GM12878 (cell line): ENCODE data around the gene RNF7. TPM values are rescaled to one million over a fixed set of nuclear protein-coding genes. Genes with fewer than 3 reads are reported as not detected.

Experiments
- ATAC-seq: fragments of 200-7000 bp; cut with Tn5 transposase; 3 replicates; pipeline ENCODE4 v1.9.1; 2020; ENCODE audit warnings: mild to moderate bottlenecking, moderate library complexity
- BruUV-seq: library from RNA; stranded (reverse); fragments of 400-500 nt; replicated peaks from 2 replicates; lab custom pipeline; 2021; lab: Mats Ljungman, UMichigan
- CTCF ChIA-PET: fragments of 300-600 bp; sonication (Branson Sonifier 250); formaldehyde crosslinking; extraction: SDS; loops from one replicate; lab custom pipeline; 2021; ENCODE audit warnings: inconsistent platforms; lab: Yijun Ruan, JAX
- POLR2A ChIA-PET: fragments of 350-600 bp; formaldehyde crosslinking; extraction: SDS; loops from one replicate; lab custom pipeline; 2021; ENCODE audit warnings: inconsistent platforms; lab: Charles Lee
- RAD21 ChIA-PET: fragments of 300-600 bp; sonication (Branson Sonifier 250); formaldehyde crosslinking; loops from one replicate; lab custom pipeline; 2023; ENCODE audit warnings: antibody characterized with exemption; ENCODE audit not compliant: unreplicated experiment; lab: Charles Lee
- SMC1A ChIA-PET: fragments of 300-600 bp; sonication (Branson Sonifier 250); formaldehyde crosslinking; loops from one replicate; lab custom pipeline; 2023; ENCODE audit not compliant: unreplicated experiment, uncharacterized antibody; lab: Charles Lee
- DNase-seq: peaks from one replicate; pipeline ENCODE4 v3.0.0-alpha.2; 2011; ENCODE audit warnings: low read depth, low spot score
- FAIRE-seq: peaks from 3 replicates; lab custom pipeline; 2011; peaks lifted over from hg19 to GRCh38; lab: Jason Lieb, UNC
- H2AFZ ChIP-seq: 2 replicates; pipeline ENCODE4 v1.6.0; 2011; ENCODE audit warnings: low read depth, low read length, control low read depth; ENCODE audit not compliant: control insufficient read depth
- H3K27ac ChIP-seq: 2 replicates; pipeline ENCODE4 v1.5.1; 2011; ENCODE audit warnings: control low read depth; ENCODE audit not compliant: control insufficient read depth, insufficient read depth
- H3K27me3 ChIP-seq, 2 experiments: replicated peaks in 1 of 2; 2 replicates each; pipeline versions ENCODE4 v1.6.0 to v1.6.1; 2011; ENCODE audit warnings: low read length in 1 of 2; ENCODE audit not compliant: control insufficient read depth in 2 of 2, insufficient read depth in 2 of 2
- H3K36me3 ChIP-seq, 2 experiments: 2 replicates each; pipeline ENCODE4 v1.5.1; 2011; ENCODE audit warnings: low read length in 1 of 2; ENCODE audit not compliant: control insufficient read depth in 2 of 2, insufficient read depth in 2 of 2
- H3K4me1 ChIP-seq: 2 replicates; pipeline ENCODE4 v1.6.1; 2011; ENCODE audit warnings: mild to moderate bottlenecking, low read length, moderate library complexity, mixed read lengths; ENCODE audit not compliant: control insufficient read depth, insufficient read depth
- H3K4me2 ChIP-seq: 2 replicates; pipeline ENCODE4 v1.6.0; 2011; ENCODE audit warnings: control low read depth; ENCODE audit not compliant: control insufficient read depth, insufficient read depth
- H3K4me3 ChIP-seq: fragments of 200-600 bp; sonication (generic); 2 replicates; pipeline ENCODE4 v1.5.1; 2016
- H3K79me2 ChIP-seq: 2 replicates; pipeline ENCODE4 v1.6.0; 2011; ENCODE audit warnings: low read length; ENCODE audit not compliant: control insufficient read depth, insufficient read depth
- H3K9ac ChIP-seq: 2 replicates; pipeline ENCODE4 v1.8.0; 2011; ENCODE audit warnings: low read length, control low read depth, mixed read lengths; ENCODE audit not compliant: control insufficient read depth, insufficient read depth
- H3K9me3 ChIP-seq: replicated peaks from 3 replicates; pipeline ENCODE4 v1.5.1; 2011; ENCODE audit warnings: mild to moderate bottlenecking, low read length; ENCODE audit not compliant: control insufficient read depth, insufficient read depth
- H4K20me1 ChIP-seq: 2 replicates; pipeline ENCODE4 v1.6.0; 2011; ENCODE audit not compliant: control insufficient read depth, insufficient read depth
- PRDM15 ChIP-seq: fragments of 450-650 bp; formaldehyde crosslinking; IDR thresholded peaks from 2 replicates; pipeline ENCODE4 v1.4.0; 2020; ENCODE audit warnings: mild to moderate bottlenecking, moderate library complexity
- WGBS: methylation state at CpG from one replicate; pipeline ENCODE4 v1.1.6; 2016; ENCODE audit warnings: low lambda C conversion rate; ENCODE audit not compliant: insufficient replicate concordance, insufficient coverage; ENCODE audit errors: missing lambda C conversion rate; 5-methylcytosine and 5-hydroxymethylcytosine counted together
- in situ Hi-C: fragments of 300-500 bp; cut with MboI; formaldehyde crosslinking; loops from 9 replicates; pipeline ENCODE4 v1.14.3; 2018; ENCODE audit warnings: mixed read lengths
- intact Hi-C: fragments of 100-400 bp; cut with micrococcal nuclease; formaldehyde crosslinking; loops from one replicate; pipeline ENCODE4 v1.14.2; 2022; ENCODE audit not compliant: unreplicated experiment
- polyA plus RNA-seq, 11 experiments: library from polyadenylated mRNA; depleted of rRNA in 4 of 11; unstranded in 6 of 11; stranded (reverse) in 5 of 11; fragments of >200 nt; fragmentation: Nextera tagmentation in 4 of 11; fragmentation: Illumina TruSeq in 1 of 11; extraction: Ambion mirVana in 4 of 11; extraction: Trizol in 1 of 11; gene quantifications; 1 replicate in 1 of 11; 2 replicates in 10 of 11; pipeline versions ENCODE4 v1.2.1 to v1.2.3, GENCODE V29; 2011 to 2016; ENCODE audit warnings: inconsistent platforms in 2 of 11, missing spikeins in 2 of 11, low read depth in 1 of 11
- total RNA-seq, 4 experiments: library from RNA; depleted of rRNA in 3 of 4; stranded (reverse); fragments of >200 nt in 3 of 4; fragmentation: Illumina TruSeq in 1 of 4; extraction: Trizol in 1 of 4; gene quantifications; 2 replicates each; pipeline versions ENCODE4 v1.2.1 to v1.2.3, GENCODE V29; 2013 to 2021

Gene RNF7
- total and polyA plus RNA-seq, 10 of the 15 experiments (the other 5 are each of a cell fraction or from before 2014, with no cell fraction given): 36.0 to 146 (median 76.4) TPM

- RAD21 ChIA-PET: no interaction called here
- SMC1A ChIA-PET: no interaction called here
- no peak for ATAC-seq
Measured at GRCh38 chr3:141779667-141780066, 41.6 kb downstream of the RNF7 start.

More at GRCh38 chr3:141779667-141780066, 41.6 kb downstream of the RNF7 start:
- Histone ChIP-seq H3K4me2 (no peak overlapping the region), H4K20me1 (no peaks in the 10 kb centered on the region), H3K4me1 (no peaks in the 10 kb centered on the region), H3K27me3 (no peaks in the 10 kb centered on the region), H3K9me3 (no peaks in the 10 kb centered on the region), H3K9ac (no peak overlapping the region), H3K4me3 (no peak overlapping the region), H3K79me2 (no peaks in the 10 kb centered on the region), H2AFZ (no peak overlapping the region), H3K36me3 (no peaks in the 10 kb centered on the region), H3K27ac (no peak overlapping the region)
- BruUV-seq: no TSS peak
- DNase-seq: no peak
- TF ChIP-seq PRDM15 (CRISPR knock-in tag): no peak
- intact Hi-C loops (no loop called here), in situ Hi-C loops (no loop called here)
- ChIA-PET CTCF (no interaction called here), POLR2A (no interaction called here)
- 100% methylated on average over 1 of the region's 1 CpG for WGBS
- no peak for FAIRE-seq
